GM12865 (cell line): Measurements from ENCODE around the gene MECP2.

Source experiments
- DNase-seq: peaks from one replicate; pipeline ENCODE4 v3.0.0; 2010; ENCODE audit warnings: low read depth
- H3K4me3 ChIP-seq: 2 replicates; pipeline ENCODE4 v1.5.1; 2011; ENCODE audit warnings: mild to moderate bottlenecking, low read depth, low read length, control low read depth
- CTCF ChIP-seq: IDR thresholded peaks from 2 replicates; pipeline ENCODE4 v1.5.1; 2011; ENCODE audit warnings: low read length, control low read depth, low read depth, inconsistent platforms; ENCODE audit not compliant: insufficient read depth; ENCODE audit errors: missing control alignments

MECP2 gene

GRCh38 chrX:154032160-154032559, 65.4 kb downstream of the MECP2 start:
- DNase-seq, result no peak
- no peak overlapping the region for H3K4me3 ChIP-seq
- no peak for TF ChIP-seq CTCF

- no peak for TF ChIP-seq CTCF
- H3K4me3 ChIP-seq, result no peak overlapping the region
- no peak for DNase-seq
These were observed 66.7 kb downstream of the MECP2 start for GRCh38 chrX:154030715-154031305.

GRCh38 chrX:154030266-154030665, 67.3 kb downstream of the MECP2 start:
- no peak overlapping the region for H3K4me3 ChIP-seq
- DNase-seq, result no peak
- TF ChIP-seq CTCF, result no peak

- no peak for TF ChIP-seq CTCF
- DNase-seq, result no peak
- H3K4me3 ChIP-seq, result no peak overlapping the region
These were observed 68.1 kb downstream of the MECP2 start for GRCh38 chrX:154029439-154029838.

GRCh38 chrX:154028502-154029184, 68.9 kb downstream of the MECP2 start:
- H3K4me3 ChIP-seq, result no peak overlapping the region
- no peak for DNase-seq
- TF ChIP-seq CTCF, result no peak

GRCh38 chrX:154027986-154028385, 69.5 kb downstream of the MECP2 start:
- no peak for TF ChIP-seq CTCF
- H3K4me3 ChIP-seq, result no peak overlapping the region
- DNase-seq, result no peak

GRCh38 chrX:154027022-154027402, 70.5 kb downstream of the MECP2 start:
- TF ChIP-seq CTCF, result no peak
- H3K4me3 ChIP-seq, result no peak overlapping the region
- no peak for DNase-seq
